Hypothalamus (tissue), 51 donors: ENCODE data around the gene NR2C2.
A peak's percentile ranks its signal among the peaks of the same experiment; 100 is the strongest.

Experiments
- DNase-seq, 51 donors: peaks; one replicate each; lab custom pipeline; 2025; lab: John Stamatoyannopoulos, UW

The NR2C2 gene

GRCh38 chr3:15094187-15094875, 146.9 kb downstream of the NR2C2 start:
- no peak for DNase-seq

- peak in 10 of 51 donors; percentile 2 to 57 (median 11) for DNase-seq
Observed at GRCh38 chr3:15096046-15096445, 148.7 kb downstream of the NR2C2 start.

- DNase-seq = no peak
Observed at GRCh38 chr3:15097891-15098290, 150.5 kb downstream of the NR2C2 start.
